Measurements from ENCODE around the gene TCERG1.
A peak's percentile ranks its signal among the peaks of the same experiment; 100 is the strongest.

Gene TCERG1

DNA sequence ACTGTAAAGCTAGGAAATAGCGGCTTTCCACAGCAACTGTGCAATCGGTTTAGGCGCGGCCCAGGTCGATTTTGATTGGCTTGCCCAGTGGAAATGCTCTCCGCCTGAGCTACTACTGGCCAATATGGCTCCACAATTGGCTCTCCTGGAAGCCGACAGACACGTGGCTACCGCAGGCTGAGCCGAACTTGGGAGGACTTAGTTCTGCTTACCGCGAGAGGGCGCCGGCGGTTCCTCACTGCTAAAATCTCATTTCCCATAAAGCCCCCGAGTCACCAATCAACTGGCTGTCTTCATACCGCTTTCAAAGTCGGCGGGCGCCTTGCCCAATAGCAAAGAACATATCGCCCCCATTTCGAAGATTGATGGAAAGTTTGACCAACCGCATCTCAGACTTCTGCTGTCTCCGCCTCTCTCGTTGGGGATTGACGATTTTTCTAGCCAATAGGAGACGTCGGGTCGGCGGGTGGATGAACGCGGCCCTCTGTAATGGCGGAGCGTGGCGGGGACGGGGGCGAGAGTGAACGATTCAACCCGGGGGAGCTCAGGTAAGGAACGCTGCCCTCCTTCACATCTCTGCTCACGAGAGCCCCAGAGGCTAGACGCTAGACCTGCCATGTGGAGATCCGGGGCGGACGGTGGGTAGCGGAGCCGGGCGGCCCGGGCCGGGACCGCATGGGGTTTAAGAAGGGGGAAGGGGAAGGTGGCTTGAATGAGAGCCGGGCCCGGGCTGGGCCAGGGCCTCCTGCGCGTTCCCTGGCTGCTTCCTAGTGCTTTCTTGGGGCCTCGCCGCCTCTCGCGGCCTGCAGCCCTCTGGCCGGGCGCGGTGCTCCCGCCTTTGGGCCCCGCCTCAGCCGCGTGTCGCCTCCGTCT is at the start of gene TCERG1:
TCERG1 (plus strand) TSS at position 473 of the 873 bp plus-strand sequence; CDS start at position 490, 17 bp downstream.
- peak; percentile 94 for DNase-seq

DNA sequence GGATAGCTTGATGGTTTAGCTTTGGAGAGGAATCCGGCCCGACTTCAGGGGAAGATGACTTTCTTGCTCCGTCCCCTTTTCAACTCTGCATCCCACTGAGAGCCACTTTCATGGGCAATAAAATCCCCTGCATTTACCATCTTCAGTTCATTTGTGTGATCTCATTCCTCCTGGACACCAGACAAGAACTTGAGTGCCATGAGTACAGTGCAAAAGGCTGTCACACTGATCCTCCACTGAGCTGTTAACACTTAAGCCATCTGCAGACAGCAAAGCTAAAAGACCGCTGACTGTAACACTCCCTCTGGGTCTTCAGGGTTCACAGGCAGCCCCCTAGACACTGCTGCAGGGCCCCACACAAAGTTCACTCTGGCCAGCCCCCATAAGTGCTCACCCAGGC is 48.3 kb upstream of the TCERG1 start:
- DNase-seq, result no peak

DNA sequence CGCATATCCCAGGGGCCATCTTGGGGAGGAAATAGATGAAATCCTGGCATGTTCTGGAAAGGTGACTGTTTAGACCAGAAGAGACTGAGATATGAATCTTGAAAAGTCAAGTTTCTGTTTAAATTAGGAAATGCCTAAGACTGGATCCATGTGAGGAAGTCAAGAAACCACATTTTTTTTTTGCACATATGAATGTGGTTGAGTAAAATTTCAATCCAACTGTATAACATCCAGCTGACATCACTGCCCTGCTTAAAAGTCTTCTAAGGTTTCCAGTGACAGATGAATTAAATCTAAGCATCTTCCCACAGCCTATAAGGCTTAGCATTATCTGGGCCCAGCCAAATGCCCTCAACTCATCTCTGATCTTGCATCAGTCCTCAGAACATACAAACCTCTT is 47.7 kb upstream of the TCERG1 start:
- DNase-seq, result no peak

DNA sequence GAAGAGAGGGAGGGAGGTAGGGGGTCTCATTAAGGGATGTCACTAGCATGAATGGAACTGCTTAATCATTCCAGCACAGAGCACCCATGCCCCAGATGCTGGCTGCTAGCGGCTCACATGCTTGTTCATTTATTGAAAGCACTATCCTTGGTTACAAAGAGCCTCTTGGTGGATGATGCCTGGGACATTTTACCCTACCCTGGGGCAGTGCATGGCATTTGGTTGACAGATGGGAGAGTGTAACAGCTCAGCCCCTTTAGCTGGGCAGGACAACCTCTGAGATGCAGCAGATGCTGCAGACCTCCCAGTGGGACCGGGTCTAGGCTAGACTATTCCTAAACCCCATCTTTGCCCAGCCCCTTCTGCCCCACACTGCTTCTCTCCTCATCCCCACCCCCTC is 46.9 kb upstream of the TCERG1 start:
- DNase-seq, result no peak

DNA sequence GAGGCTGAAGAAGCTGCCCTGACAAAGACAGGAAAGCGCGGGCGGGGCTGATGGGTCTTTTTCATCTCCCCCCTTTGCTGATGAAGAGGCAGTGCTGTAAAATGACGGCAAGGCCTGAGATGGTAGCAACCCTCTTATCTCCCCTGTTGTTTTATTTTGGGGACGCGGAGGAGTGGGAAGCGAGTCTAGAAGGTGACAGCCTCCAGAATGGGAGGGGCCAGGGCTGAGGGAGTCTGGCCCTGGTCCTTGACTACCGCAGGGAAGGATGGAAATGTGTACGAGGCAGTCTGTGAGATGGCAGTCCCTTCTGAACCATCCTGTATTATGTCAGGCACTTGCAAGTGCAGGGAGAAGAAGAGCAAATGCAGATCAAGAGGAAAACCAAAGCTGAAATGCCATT is 46.1 kb upstream of the TCERG1 start:
- DNase-seq, result no peak

DNA sequence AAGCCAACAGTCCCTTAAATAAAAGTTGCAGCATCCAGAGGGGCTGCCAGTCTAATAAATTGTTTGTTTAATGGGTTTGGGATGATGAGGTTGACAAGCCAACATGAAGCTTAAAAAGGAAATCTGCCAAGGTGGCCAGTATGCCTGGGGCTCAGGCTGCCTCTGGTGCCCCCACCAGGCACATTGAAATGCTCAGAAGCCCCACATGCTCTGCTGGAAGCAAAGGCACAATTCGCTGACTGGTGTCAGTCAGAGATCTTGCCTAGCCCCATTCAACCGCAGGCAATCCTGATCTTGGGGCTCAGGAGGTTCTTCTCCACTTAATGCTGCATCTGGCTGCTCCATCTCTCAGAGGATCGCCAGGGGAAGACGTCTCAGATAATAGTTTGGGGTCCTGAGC is 44.2 kb upstream of the TCERG1 start:
- no peak for DNase-seq

DNA sequence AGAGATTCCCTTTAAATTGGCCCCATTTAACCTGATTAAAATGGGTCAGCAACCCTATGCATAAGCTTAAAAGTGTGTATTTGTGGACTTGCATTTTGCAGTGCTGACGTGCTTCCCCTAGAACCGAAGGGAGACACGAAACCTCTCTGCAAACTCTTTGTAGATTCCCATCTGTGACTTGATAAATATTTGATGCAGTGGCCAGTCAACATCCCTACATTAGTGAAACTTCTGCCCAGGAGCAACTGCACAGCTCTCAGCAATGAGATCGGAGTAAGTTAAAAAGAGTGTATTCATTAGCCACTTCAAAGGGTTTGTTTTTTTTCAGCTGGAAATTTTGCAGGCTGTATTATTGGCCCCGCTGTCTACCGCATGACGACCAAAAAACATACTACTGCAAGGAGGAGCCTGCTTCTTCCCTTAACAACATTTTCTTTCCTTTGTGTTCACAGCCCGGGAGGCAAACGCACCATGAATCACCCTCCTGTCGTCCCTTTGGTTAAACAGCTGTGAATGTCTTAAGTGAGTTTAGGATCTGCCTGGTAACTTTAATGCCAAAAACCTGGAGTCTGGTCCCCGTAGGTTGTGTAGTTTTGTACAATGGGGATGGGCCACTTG is 38.0 kb upstream of the TCERG1 start:
- no peak for DNase-seq

DNA sequence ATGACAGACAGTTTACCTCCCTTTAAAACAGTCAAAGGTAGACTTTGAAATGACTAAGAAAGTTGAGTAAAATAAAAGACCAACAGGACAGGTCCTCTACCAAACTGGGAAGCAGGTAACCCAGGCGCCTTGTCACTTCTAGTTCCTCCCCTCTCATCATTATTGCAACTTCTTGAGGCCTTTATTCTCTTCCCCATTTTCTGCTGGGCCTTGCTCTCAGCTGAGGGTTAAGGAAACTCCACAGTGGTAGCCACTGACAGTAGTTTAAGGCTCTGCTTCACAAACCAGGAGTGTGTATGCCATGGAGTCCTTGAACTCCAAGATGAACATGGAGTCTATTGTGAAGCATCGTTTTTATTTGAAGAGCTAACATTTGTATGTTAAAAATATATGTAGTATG is 36.9 kb upstream of the TCERG1 start:
- DNase-seq, result no peak

DNA sequence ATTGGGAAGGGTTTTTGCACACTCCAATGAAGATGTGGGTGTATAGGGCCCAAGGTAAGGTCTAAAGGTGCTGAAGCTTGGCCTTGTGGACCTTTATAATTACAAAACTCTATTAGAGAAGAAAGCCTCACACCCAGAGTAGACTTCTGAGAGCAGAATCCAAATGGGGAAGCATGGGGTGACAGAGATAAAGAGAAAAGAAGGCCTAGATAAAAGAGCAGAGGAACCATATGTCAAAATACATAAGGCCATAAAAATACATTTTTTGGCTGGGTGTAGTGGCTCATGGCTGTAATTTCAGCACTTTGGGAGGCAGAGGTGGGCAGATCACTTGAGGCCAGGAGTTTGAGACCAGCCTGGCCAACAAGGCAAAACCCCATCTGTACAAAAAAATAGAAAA is 27.4 kb upstream of the TCERG1 start:
- no peak for DNase-seq

DNA sequence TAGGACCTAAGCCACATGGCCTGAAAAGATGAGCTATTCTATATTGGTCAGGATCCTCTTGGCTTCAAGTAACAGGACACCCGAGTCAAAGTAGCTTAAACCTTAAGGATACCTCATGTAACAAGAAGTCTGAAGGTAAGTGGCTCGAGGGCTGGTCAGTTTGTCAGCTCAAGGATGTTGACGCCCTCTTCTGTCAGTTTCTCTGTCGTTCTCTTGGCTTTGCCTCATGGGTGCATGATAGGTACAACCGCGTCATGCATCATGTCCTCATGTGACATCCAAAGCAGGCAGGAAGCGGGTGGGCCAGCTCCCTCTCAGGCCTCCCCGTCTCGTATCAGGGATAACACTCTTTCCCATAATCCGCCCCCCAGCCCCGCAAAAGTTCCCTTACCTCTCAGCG is 22.1 kb upstream of the TCERG1 start:
- DNase-seq, result no peak

DNA sequence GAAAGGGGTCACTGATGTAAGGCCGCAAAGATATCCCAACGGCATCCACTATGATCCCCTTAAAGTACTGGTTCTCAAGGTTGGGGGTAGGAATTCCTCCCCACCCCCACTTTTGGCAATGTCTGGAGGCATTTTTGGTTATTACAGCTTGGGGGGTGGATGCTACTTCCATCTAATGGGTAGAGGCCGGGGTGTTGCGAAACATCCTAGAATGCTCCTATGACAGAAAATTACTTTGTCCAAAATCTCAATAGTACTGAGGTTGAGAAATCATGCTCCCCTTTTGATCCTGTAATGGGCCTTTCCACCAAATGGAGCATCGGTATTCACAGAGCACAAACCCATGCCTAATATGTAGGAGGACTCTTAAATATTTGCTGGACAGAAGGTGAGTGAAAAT is 20.8 kb upstream of the TCERG1 start:
- no peak for DNase-seq

DNA sequence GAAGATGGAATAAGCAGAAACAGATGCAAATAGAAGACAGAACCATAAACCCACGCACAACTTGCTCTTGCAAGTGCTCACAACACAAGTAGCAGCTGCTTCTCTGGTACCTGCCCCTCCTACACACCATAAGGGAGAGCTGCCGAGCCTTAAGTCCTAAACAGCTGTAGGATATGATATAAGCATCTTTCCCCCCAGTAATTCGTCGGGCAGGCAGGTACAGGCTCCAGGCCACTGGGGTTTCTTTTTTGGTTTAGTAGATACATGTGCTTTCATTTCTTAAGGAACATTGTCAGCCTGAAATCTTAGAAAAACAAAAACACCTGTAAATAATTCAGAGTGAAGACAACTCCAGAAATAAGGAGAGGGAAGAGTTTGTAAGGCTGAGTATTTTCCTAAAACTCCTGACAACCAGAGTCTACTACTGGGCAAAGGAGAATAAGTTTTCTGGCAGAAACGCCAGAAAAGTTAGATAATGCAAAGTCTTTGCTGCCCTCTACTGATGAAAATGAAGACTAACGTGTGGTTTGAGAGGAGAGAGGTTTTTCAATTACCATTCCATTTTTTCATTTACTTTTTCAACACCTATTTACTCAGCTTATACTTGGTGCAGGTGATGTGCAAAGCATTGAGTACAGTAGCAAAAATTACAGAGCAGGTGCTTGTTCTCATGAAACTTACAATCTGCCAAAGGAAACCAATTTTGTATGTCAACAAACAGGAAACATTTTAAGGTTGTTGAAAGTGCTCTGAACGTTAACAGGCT is 20.1 kb upstream of the TCERG1 start:
- peak; percentile 14 for DNase-seq

DNA sequence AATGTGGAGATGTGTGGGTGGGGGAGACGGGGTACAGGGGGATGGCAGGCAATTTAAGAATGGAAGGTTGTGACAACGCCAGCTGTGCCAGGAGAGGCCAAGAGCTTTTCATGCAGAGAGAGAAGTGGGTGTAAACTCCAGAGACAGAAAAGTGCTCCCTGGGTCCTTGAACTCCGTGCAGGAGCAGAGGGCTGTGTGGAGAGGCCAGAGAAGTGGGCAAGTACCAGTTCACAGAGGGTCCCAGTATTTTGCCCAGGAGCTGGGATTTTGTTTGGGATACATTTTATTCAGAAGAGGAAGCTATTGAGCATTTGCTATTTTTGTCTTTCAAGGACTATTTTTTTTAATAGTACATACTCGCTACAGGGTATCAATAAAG is 19.5 kb upstream of the TCERG1 start:
- no peak for DNase-seq

DNA sequence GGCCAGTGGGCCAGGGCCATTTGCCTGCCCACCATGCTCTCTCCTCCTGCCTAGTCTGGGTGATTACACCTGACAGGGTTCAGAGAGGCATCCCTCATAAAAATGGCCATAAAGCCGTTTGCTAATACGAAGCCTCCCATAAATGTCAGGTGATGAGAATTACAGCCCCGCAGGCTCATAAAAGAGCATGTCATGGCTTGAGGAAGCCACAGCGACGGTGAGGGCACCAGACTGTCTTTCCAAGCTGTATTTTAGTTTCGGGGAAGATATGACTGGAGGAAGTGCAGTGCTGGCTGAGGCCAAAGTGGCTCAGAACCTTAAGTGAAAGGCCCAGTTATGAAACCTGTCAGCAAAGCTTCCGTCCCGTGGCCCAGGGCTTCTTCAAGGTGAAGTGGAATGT is 18.5 kb upstream of the TCERG1 start:
- DNase-seq, result no peak

DNA sequence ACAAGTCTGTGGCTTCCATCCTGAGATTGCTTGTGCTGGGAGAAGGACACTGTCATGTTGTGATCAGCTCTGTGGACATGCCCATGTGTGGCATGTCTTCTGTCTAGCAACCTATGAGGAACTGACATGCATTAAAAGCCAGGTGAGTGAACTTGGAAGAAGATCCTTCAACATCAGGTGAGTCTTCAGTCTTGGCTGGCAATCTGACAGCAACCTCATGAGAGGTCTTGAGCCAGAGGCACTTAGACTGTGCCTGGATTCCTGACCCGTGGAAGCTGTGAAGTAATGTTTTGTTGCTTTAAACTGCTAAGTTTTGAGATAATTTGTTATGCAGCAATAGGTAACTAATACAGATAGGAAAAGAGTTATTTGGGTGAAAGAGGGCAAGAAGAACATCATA is 6.8 kb upstream of the TCERG1 start:
- no peak for DNase-seq

DNA sequence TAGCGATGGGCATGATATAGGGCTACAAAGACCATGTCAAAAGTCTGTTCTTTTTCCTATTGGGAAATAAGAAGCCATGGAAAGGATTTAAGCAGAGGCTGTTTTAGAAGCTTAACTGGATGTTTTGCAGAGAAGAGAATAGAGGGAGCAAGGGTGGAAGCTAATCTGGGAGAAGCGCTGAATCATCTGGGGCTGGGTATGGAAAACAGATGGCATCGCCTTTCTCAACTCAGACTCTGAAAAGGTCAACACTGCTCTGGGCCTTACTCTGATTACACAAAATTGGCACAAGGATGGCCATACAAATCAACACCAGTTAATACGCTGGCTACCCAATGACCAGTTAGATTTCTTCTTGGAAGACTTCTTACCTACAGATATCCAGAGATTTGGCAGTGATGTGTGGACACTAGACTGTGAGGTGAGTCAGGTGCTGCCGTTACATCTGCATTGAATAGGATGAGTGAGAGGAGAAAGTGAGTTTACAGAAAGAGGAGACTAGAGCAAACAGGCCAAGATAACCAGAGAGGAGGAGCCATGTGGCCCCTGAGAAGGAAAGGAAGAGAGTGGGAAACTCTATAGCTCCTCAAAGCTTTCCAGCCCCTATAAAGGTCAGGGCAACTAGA is 6.2 kb upstream of the TCERG1 start:
- DNase-seq, result no peak

DNA sequence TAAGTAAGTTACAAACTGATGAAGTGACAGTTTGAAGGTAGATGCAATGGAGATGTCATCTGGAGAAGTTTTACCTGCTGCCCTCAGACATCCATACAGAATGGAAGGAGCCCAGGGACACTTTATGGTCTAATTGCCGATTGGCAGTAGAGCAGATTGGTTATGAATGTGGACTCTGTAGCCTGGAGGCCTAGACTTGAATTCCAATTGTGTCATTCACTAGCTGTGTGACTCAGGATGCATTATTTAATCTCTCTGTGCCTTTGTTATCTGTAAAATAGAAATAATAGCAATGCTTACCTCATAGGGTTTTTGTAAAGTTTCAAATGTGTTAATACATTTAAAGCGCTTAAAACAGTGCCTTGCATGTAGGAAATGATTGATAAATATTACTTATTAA is 5.2 kb upstream of the TCERG1 start:
- DNase-seq, result no peak

DNA sequence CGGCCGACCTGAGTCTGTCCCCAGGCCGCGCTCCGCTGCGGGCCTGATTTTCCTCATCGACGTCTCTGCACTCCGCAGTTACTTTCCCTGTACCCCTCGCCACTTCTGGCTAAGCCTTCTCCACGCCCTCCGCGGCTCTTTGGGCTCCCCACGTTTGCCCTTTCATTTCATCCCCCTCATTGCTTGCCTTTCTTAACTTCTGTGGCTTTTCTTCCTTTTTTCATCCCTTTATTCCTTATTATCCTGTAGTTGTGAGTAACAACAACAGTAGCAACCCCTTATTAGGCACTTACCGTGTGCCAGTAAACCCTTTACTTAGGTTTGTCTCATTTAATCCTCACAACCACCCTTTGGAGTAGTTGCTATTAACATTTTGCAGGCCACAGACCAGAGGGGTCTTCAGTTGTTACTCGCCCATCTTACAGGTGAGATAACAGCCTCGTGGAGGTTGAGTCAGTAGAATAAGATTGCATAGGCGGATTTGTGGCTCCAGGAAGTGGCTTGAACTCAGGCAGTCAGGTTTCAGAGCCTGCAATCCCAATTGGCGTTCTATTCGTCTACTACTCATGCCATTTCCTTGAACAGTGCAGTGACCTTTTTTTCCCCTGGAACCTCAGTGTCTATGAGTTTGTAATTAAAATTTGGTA is 724 bp downstream of the TCERG1 start:
- no peak for DNase-seq

DNA sequence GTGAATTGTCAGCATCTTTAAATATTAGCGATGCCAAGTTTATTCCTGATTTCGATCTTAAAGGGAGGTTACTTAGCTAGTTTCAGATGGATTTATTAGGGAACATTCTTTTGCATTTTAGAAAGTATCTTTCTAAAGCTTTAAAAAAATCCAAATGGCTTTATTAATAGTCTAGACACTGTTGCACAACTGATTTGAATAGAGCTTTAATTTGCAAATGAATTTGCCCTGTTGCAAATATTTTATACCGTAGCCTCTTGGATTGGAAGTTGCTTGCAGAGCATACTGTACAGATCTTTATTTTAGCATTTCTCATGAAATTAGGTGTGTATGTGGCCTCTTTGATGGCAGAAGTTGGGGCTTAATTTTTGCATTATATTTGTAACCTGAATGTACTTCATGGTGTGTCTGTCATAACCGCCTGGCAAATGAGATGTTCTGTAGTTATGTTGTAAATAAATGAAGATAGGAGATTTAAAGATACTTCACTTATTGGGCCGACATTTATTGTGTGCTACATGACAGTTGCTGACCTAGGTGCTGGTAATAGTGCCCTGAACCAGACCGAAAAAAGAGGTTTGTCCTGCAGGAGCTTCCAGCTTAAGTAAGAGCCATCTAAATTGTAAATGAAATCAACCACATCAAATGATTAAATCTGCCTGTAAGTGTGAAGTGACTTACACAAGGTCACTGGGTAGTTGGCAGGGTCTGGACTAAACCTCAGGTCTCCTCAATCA is 1.8 kb downstream of the TCERG1 start:
- no peak for DNase-seq

DNA sequence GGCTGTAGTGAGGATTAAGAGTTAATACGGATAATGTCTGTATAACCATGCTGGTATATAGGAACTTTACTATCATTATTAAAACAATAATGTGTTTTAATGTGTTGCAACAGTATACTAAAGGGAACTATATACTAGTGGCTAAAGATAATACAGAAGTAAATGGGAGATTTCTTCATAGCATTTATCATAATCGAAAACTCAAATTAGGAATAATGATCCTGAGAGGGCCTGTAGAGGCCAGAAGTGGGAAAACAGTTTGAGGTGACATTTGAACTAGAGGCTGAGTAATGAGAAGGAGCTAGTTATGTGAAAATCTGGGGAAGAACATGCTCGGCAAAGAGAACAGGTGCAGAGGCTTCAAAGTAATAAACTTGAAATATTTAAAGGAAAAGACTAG is 2.9 kb downstream of the TCERG1 start:
- no peak for DNase-seq

DNA sequence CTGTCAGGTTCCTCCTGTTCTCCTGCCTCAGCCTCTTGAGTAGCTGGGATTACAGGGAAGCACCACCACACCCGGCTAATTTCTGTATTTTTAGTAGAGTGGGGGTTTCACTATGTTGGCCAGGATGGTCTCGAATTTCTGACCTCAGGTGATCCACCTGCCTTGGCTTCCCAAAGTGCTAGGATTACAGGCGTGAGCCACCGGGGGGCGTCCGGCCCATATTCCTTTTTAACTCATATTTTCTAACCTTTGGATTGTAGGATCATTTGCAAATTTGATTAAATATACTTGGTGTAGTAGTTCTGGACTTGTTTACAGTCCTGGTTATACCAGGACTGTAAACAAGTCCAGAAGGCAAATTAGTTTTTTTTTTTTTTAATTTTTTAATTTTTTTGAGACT is 4.3 kb downstream of the TCERG1 start:
- DNase-seq, result no peak

DNA sequence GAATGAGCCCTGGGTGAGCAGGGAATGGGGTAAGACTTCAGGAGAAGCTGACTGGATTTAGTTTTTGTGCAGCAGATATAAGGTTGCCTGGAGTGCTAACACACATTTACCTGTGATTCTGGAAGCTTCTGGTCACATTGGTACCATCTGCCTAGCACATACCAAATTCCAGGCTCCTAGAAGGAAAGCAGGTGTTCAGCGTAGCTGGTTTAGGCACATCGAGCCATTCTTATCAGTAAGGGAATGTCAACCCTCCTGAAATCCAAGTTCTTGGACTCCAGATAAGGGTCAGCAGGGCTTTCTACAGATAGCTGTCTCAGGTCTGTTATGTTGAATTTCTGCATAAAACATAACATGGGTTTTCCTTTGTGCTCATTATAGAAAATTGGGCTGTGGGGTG is 10.3 kb downstream of the TCERG1 start:
- DNase-seq, result no peak
